Natural killer cell (primary cell): ENCODE measurements around the gene PDLIM4. TPM values are rescaled to one million over a fixed set of nuclear protein-coding genes. Genes with fewer than 3 reads are reported as not detected.

Source experiments
- ATAC-seq, 3 donors: fragments of 150-1000 bp in 2 of 3; fragments of 200-7000 bp in 1 of 3; cut with Tn5 transposase; 1 replicate in 1 of 3; 2 replicates in 2 of 3; pipeline ENCODE4 v1.10.0; 2021; ENCODE audit warnings: mild to moderate bottlenecking in 2 of 3, moderate library complexity in 2 of 3
- DNase-seq, 2 donors: peaks; one replicate each; pipeline versions ENCODE4 v3.0.0 to v3.0.0-alpha.2; 2013 to 2021; ENCODE audit warnings: mixed read lengths in 1 of 2
- H3K27ac ChIP-seq: one replicate; pipeline ENCODE4 v1.5.1; 2013; ENCODE audit warnings: mild to moderate bottlenecking, low read length
- H3K27me3 ChIP-seq: one replicate; pipeline ENCODE4 v1.6.1; 2013; ENCODE audit warnings: low read length; ENCODE audit not compliant: control insufficient read depth, insufficient read depth
- H3K36me3 ChIP-seq: one replicate; pipeline ENCODE4 v1.6.1; 2013; ENCODE audit warnings: low read length; ENCODE audit not compliant: control insufficient read depth, insufficient read depth
- H3K4me1 ChIP-seq: one replicate; pipeline ENCODE4 v1.6.1; 2013; ENCODE audit warnings: low read length; ENCODE audit not compliant: control insufficient read depth, insufficient read depth
- H3K4me3 ChIP-seq: one replicate; pipeline ENCODE4 v1.5.1; 2013; ENCODE audit warnings: low read length
- H3K9me3 ChIP-seq: one replicate; pipeline ENCODE4 v1.6.1; 2013; ENCODE audit warnings: low read length; ENCODE audit not compliant: control insufficient read depth, insufficient read depth
- H3K27ac Mint-ChIP-seq, 2 donors: one replicate each; pipeline ENCODE4 v1.8.0; 2022; ENCODE audit warnings: mild to moderate bottlenecking in 2 of 2, mixed read lengths in 2 of 2, moderate library complexity in 1 of 2
- H3K27me3 Mint-ChIP-seq, 2 donors: one replicate each; pipeline ENCODE4 v1.8.0; 2022; ENCODE audit warnings: low read depth in 2 of 2, mixed read lengths in 2 of 2
- H3K36me3 Mint-ChIP-seq: one replicate; pipeline ENCODE4 v1.8.0; 2022; ENCODE audit warnings: mixed read lengths
- H3K4me1 Mint-ChIP-seq, 2 donors: one replicate each; pipeline ENCODE4 v1.8.0; 2022; ENCODE audit warnings: mixed read lengths in 2 of 2
- H3K4me3 Mint-ChIP-seq: one replicate; pipeline ENCODE4 v1.8.0; 2022; ENCODE audit warnings: mild to moderate bottlenecking, moderate library complexity, mixed read lengths
- H3K9me3 Mint-ChIP-seq, 2 donors: one replicate each; pipeline ENCODE4 v1.8.0; 2022; ENCODE audit warnings: mixed read lengths in 2 of 2
- CTCF ChIP-seq: fragments of 200-600 bp; IDR thresholded peaks from one replicate; pipeline ENCODE4 v1.8.0; 2022; ENCODE audit warnings: antibody characterized with exemption
- WGBS: methylation state at CpG from one replicate; pipeline ENCODE4 v1.1.7; 2013; ENCODE audit warnings: missing lambda C conversion rate; ENCODE audit not compliant: insufficient coverage; 5-methylcytosine and 5-hydroxymethylcytosine counted together
- intact Hi-C: fragments of 100-400 bp; cut with micrococcal nuclease; formaldehyde crosslinking; loops from one replicate; pipeline ENCODE4 v1.14.2; 2022
- total RNA-seq, 4 donors: library from RNA; stranded (reverse); fragments of 120-200 nt in 1 of 4; gene quantifications; one replicate each; pipeline versions ENCODE4 v1.2.3 to v1.2.4, GENCODE V29; 2013 to 2022

PDLIM4 gene
- total RNA-seq, 3 donors from 2014 or later (not counting 1 experiment from before 2014, with no cell fraction given) = not detected

DNA sequence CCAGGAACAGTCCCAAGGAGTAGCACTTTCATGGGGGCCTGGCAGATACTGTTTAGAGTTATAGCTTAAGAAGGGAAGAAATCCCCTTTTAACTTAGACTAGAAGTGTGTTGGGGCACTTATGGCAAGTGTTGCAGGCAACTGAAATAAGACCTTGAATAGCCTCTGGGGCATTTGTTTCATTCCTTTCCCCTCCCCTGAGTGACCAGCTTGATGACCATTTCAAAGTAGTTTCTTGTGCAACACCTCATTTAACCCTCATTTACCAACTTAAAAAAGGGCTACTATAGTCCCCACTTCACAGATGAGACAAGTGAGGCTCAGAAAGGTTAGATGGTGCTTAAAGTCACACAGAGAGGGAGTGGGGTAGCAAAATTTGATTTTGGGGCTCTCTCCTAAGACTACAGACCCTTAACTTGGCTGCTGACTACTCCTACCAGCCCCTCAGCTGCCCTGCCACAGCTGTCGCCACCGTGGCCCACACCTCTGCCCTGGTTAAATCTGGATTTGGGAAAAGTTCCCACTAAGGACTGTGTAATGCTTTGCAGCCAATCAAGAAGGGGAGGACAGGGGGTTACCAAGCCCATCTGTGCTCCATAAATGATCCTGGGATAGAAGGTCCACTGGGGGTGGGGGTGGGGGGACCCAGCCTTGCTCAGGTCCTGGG lies 5.5 kb downstream of the PDLIM4 start:
- Mint-ChIP-seq H3K27ac (no peak overlapping the region), H3K9me3 (no peaks in the 10 kb centered on the region), H3K27me3 (peaks cover 0 to 9% of the 10 kb centered on the region in 2 donors), H3K4me1 (peaks cover 0 to 5% of the 10 kb centered on the region in 2 donors), H3K4me3 (no peak overlapping the region), H3K36me3 (no peaks in the 10 kb centered on the region)
- ATAC-seq (no peak), DNase-seq (no peak)
- Histone ChIP-seq H3K27ac (no peak overlapping the region), H3K4me1 (peaks cover 1% of the 10 kb centered on the region), H3K27me3 (peaks cover 6% of the 10 kb centered on the region), H3K4me3 (no peak overlapping the region), H3K9me3 (no peaks in the 10 kb centered on the region), H3K36me3 (no peaks in the 10 kb centered on the region)
- no peak for TF ChIP-seq CTCF
- WGBS = 100% methylated on average over 2 of the region's 2 CpGs
- intact Hi-C loops = no loop called here

- Histone ChIP-seq H3K36me3 (no peaks in the 10 kb centered on the region), H3K4me1 (no peaks in the 10 kb centered on the region), H3K9me3 (no peaks in the 10 kb centered on the region), H3K27ac (no peak overlapping the region), H3K27me3 (no peaks in the 10 kb centered on the region), H3K4me3 (no peak overlapping the region)
- H3K4me1 Mint-ChIP-seq = peaks cover 0 to 5% of the 10 kb centered on the region in 2 donors
- WGBS = 71% methylated on average over 4 of the region's 7 CpGs
- DNase-seq (peak in 1 of 2 donors; percentile 20), ATAC-seq (no peak)
- H3K4me3 Mint-ChIP-seq = no peak overlapping the region
- TF ChIP-seq CTCF = no peak
- H3K9me3 Mint-ChIP-seq = no peaks in the 10 kb centered on the region
- H3K27me3 Mint-ChIP-seq = peaks cover 0 to 9% of the 10 kb centered on the region in 2 donors
- no peak overlapping the region for H3K27ac Mint-ChIP-seq
- intact Hi-C loops = no loop called here
- no peaks in the 10 kb centered on the region for H3K36me3 Mint-ChIP-seq
These were observed 6.2 kb downstream of the PDLIM4 start for GRCh38 chr5:132263548-132264261.

DNA sequence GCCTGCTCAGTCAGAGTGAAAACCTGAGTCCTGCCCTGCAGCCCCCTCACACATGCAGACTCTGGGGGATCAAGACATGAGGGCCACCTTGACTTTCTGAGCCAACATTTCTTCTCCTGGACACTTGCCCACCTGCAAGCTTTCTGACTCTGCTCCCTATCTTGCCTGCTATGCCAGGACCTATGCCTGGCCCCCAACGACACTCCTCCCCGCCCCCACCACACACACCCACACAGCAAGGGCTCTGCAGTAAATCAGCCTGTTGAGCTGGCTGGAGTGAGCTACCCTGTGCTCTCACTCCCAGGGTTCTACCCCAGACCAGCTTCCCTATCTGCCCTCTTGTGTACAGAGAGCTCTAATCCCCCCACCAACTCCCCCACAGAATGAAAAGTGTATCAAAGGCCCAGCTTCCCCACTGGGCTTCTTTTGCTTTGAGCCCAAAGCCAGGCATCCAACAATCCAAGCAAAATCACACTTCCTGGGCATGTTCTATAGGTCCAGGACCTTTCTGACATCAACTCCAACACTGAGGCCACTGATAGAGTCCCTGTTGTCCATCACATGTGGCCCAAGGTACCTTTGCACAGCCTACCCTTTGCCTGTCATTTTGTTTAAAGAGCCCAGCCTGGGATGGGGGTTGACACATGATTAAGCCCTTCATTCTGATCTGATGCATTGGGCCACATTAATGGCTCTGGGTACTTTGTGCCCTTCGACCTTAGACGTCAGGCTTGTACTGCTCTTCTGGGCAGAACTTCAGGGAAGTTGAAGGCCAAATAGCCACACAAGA lies 7.2 kb downstream of the PDLIM4 start:
- Histone ChIP-seq H3K36me3 (no peaks in the 10 kb centered on the region), H3K27me3 (no peaks in the 10 kb centered on the region), H3K9me3 (no peaks in the 10 kb centered on the region), H3K4me3 (no peak overlapping the region), H3K27ac (no peak overlapping the region), H3K4me1 (no peaks in the 10 kb centered on the region)
- peaks cover 0 to 9% of the 10 kb centered on the region in 2 donors for H3K27me3 Mint-ChIP-seq
- 79% methylated on average over 4 of the region's 4 CpGs for WGBS
- ATAC-seq (no peak), DNase-seq (no peak)
- intact Hi-C loops = no loop called here
- TF ChIP-seq CTCF = no peak
- no peaks in the 10 kb centered on the region for H3K9me3 Mint-ChIP-seq
- H3K4me1 Mint-ChIP-seq = peaks cover 0 to 5% of the 10 kb centered on the region in 2 donors
- no peak overlapping the region for H3K27ac Mint-ChIP-seq
- no peak overlapping the region for H3K4me3 Mint-ChIP-seq
- H3K36me3 Mint-ChIP-seq = no peaks in the 10 kb centered on the region
